Measurements from ENCODE around the gene ZNF385B.

ZNF385B gene

DNA sequence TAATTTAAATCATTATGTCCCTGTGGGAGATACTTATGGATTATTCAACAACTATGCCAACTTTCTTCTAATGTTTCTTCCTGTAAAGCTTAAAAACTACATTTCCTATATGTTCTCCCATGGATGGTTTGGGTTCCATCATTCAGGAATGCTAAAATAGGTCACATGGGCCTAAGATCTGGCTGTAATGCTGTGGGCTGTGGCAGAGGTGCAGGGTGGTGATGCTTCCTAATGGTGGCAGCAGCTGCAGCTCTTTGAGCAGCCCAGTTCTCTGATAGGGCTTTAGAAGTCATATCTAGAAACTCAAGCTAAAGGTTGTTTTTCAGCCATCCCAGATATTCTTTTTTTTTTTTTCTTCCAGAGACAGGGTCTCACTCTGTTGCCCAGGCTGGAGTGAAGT lies 266.1 kb downstream of the ZNF385B start:
- Histone ChIP-seq H3K27ac (no peak overlapping the region), H3K36me3 (no peaks in the 10 kb centered on the region), H3K27me3 (no peaks in the 10 kb centered on the region), H3K4me1 (ENCODE audit: control insufficient read depth in 1 of 2, insufficient read depth in 1 of 2, low read depth in 1 of 2, low read length in 1 of 2) (no peaks in the 10 kb centered on the region), H3K9me3 (no peaks in the 10 kb centered on the region), H3K4me3 (ENCODE audit: low read depth in 1 of 2, low read length in 1 of 2) (no peak overlapping the region)
- TF ChIP-seq, protein P1, sequence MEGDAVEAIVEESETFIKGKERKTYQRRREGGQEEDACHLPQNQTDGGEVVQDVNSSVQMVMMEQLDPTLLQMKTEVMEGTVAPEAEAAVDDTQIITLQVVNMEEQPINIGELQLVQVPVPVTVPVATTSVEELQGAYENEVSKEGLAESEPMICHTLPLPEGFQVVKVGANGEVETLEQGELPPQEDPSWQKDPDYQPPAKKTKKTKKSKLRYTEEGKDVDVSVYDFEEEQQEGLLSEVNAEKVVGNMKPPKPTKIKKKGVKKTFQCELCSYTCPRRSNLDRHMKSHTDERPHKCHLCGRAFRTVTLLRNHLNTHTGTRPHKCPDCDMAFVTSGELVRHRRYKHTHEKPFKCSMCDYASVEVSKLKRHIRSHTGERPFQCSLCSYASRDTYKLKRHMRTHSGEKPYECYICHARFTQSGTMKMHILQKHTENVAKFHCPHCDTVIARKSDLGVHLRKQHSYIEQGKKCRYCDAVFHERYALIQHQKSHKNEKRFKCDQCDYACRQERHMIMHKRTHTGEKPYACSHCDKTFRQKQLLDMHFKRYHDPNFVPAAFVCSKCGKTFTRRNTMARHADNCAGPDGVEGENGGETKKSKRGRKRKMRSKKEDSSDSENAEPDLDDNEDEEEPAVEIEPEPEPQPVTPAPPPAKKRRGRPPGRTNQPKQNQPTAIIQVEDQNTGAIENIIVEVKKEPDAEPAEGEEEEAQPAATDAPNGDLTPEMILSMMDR (IDR thresholded peaks at IDR 0.05), result no peak

DNA sequence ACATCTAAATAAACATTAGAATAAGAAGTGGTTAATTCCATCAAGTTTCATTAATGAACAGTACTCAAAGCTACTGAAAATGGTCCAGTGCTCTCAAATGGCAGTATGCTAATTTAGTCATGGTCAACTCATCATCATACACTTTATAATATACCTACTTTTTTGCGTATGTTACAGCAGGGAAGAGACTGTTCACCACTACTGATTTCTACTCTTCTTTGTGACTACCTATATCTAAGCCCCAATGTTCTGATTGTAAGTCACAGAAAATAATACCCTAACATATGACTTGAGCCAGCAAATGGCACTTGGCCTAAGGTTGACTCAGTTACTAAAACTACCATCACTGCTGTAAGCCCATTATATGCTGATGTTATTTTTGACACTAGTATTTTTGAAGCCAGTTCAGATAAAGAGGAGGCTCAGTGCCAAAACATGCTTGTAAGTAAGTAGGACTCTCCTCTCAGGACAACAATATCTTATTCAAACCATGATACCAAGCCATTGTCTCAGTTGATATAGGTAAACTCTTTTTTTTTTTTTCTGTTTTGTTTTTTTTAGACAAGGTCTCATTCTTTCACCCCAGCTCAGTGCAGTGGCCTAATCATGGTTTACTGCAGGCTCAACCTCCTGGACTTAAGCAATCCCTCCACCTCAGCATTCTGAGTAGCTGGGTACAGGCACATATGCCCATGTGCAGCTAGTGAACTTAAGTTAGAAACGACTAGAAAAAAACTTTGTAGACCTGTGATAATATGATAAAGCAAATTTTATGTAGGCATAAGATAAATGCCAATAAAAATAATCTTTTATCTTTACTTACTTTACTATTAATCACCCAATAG lies 266.9 kb downstream of the ZNF385B start:
- no peaks in the 10 kb centered on the region for H3K36me3 ChIP-seq
- TF ChIP-seq, protein P1 (IDR thresholded peaks at IDR 0.05), result no peak
- H3K27me3 ChIP-seq, result no peaks in the 10 kb centered on the region
- H3K4me3 ChIP-seq (ENCODE audit: low read depth in 1 of 2, low read length in 1 of 2), result no peak overlapping the region
- no peak overlapping the region for H3K27ac ChIP-seq
- no peaks in the 10 kb centered on the region for H3K9me3 ChIP-seq
- no peaks in the 10 kb centered on the region for H3K4me1 ChIP-seq (ENCODE audit: control insufficient read depth in 1 of 2, insufficient read depth in 1 of 2, low read depth in 1 of 2, low read length in 1 of 2)

DNA sequence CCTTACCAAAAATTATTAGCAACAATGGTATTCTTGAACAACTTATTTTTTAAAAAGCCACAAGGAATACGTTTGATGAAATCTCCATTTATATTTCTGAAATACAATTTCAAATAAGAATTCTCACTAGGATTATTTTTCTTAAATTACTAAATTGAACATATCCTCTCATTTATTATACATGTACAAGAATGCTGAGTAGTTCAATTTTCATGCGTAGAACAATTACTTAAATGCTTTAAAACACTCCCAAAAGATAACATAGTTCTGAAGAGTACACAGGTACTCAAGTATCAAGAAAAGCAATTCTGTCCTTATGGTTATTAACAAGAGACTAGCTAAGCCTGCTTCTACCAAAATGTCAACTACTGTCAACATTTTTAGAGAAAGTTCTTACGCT lies 268.1 kb downstream of the ZNF385B start:
- no peaks in the 10 kb centered on the region for H3K4me1 ChIP-seq (ENCODE audit: control insufficient read depth in 1 of 2, insufficient read depth in 1 of 2, low read depth in 1 of 2, low read length in 1 of 2)
- H3K36me3 ChIP-seq, result no peaks in the 10 kb centered on the region
- H3K27me3 ChIP-seq, result no peaks in the 10 kb centered on the region
- no peak overlapping the region for H3K4me3 ChIP-seq (ENCODE audit: low read depth in 1 of 2, low read length in 1 of 2)
- H3K27ac ChIP-seq, result no peak overlapping the region
- TF ChIP-seq, protein P1 (IDR thresholded peaks at IDR 0.05), result no peak
- H3K9me3 ChIP-seq, result no peaks in the 10 kb centered on the region

DNA sequence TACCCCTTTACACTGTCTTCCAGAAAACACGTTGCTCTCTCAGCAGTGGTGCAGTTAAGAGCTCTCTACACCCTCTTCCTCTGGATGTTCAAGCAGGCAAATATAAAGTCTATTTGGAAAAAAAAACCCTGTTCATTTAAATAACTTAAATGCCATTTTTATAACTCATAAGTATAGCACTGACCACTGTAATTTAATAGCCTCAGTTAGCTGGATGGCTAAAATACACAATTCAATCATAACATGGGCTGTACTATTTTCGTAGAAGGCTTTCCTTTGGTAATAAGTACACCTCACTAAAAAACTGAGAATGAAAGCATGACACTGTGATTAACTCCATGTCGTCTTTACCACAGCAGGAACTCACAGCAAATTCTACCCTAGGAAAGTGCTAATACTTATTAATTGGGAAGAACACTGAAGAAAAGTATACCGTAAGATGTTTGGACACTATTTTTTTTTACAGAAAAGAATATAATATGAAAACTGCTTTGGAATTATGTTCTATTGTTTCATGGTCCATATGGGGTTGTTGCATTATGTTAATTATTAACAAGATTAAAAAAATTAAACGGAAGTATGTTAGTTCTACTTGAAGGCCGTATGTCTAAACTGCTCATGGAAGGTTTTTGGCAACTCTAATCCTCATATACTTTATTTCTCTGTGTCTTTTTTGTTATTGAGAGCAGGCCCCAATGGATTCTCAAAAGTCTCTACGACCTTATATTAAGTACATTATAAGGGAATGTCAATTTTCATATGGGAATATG lies 269.1 kb downstream of the ZNF385B start:
- Histone ChIP-seq H3K27ac (no peak overlapping the region), H3K4me1 (ENCODE audit: control insufficient read depth in 1 of 2, insufficient read depth in 1 of 2, low read depth in 1 of 2, low read length in 1 of 2) (no peaks in the 10 kb centered on the region), H3K9me3 (no peaks in the 10 kb centered on the region), H3K4me3 (ENCODE audit: low read depth in 1 of 2, low read length in 1 of 2) (no peak overlapping the region), H3K36me3 (no peaks in the 10 kb centered on the region), H3K27me3 (no peaks in the 10 kb centered on the region)
- TF ChIP-seq, protein P1 (IDR thresholded peaks at IDR 0.05), result no peak

DNA sequence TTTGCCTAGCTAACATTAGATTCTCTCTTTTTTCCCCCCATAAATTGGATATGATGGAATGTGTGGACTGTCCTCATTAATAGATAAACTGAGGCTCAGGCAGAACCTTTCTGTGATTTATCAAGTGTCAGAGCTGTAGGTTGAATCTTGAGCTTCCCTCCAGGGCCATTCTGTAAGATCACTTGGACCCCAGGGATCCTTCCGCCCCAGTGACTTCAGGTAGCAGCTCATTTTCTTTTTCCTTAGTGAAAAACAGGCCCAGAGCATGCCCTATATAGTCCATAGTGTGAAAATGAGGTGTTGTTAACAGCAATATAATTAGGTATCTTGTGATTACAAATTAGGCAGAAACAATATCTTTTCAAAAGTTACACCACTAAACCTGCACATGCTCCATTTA lies 269.7 kb downstream of the ZNF385B start:
- H3K4me1 ChIP-seq (ENCODE audit: control insufficient read depth in 1 of 2, insufficient read depth in 1 of 2, low read depth in 1 of 2, low read length in 1 of 2), result no peaks in the 10 kb centered on the region
- no peaks in the 10 kb centered on the region for H3K27me3 ChIP-seq
- TF ChIP-seq, protein P1 (IDR thresholded peaks at IDR 0.05), result no peak
- no peak overlapping the region for H3K4me3 ChIP-seq (ENCODE audit: low read depth in 1 of 2, low read length in 1 of 2)
- no peaks in the 10 kb centered on the region for H3K36me3 ChIP-seq
- no peaks in the 10 kb centered on the region for H3K9me3 ChIP-seq
- H3K27ac ChIP-seq, result no peak overlapping the region
